GM12878 (cell line): Measurements from ENCODE around the gene AHNAK2. TPM values are rescaled to one million over a fixed set of nuclear protein-coding genes. Genes with fewer than 3 reads are reported as not detected.

Experiments used
- ATAC-seq: fragments of 200-7000 bp; cut with Tn5 transposase; 3 replicates; pipeline ENCODE4 v1.9.1; 2020; ENCODE audit warnings: mild to moderate bottlenecking, moderate library complexity
- BruUV-seq: library from RNA; stranded (reverse); fragments of 400-500 nt; replicated peaks from 2 replicates; lab custom pipeline; 2021; lab: Mats Ljungman, UMichigan
- CTCF ChIA-PET: fragments of 300-600 bp; sonication (Branson Sonifier 250); formaldehyde crosslinking; extraction: SDS; loops from one replicate; lab custom pipeline; 2021; ENCODE audit warnings: inconsistent platforms; lab: Yijun Ruan, JAX
- POLR2A ChIA-PET: fragments of 350-600 bp; formaldehyde crosslinking; extraction: SDS; loops from one replicate; lab custom pipeline; 2021; ENCODE audit warnings: inconsistent platforms; lab: Charles Lee
- RAD21 ChIA-PET: fragments of 300-600 bp; sonication (Branson Sonifier 250); formaldehyde crosslinking; loops from one replicate; lab custom pipeline; 2023; ENCODE audit warnings: antibody characterized with exemption; ENCODE audit not compliant: unreplicated experiment; lab: Charles Lee
- SMC1A ChIA-PET: fragments of 300-600 bp; sonication (Branson Sonifier 250); formaldehyde crosslinking; loops from one replicate; lab custom pipeline; 2023; ENCODE audit not compliant: unreplicated experiment, uncharacterized antibody; lab: Charles Lee
- DNase-seq: peaks from one replicate; pipeline ENCODE4 v3.0.0-alpha.2; 2011; ENCODE audit warnings: low read depth, low spot score
- FAIRE-seq: peaks from 3 replicates; lab custom pipeline; 2011; peaks lifted over from hg19 to GRCh38; lab: Jason Lieb, UNC
- H2AFZ ChIP-seq: 2 replicates; pipeline ENCODE4 v1.6.0; 2011; ENCODE audit warnings: low read depth, low read length, control low read depth; ENCODE audit not compliant: control insufficient read depth
- H3K27ac ChIP-seq: 2 replicates; pipeline ENCODE4 v1.5.1; 2011; ENCODE audit warnings: control low read depth; ENCODE audit not compliant: control insufficient read depth, insufficient read depth
- H3K27me3 ChIP-seq, 2 experiments: replicated peaks in 1 of 2; 2 replicates each; pipeline versions ENCODE4 v1.6.0 to v1.6.1; 2011; ENCODE audit warnings: low read length in 1 of 2; ENCODE audit not compliant: control insufficient read depth in 2 of 2, insufficient read depth in 2 of 2
- H3K36me3 ChIP-seq, 2 experiments: 2 replicates each; pipeline ENCODE4 v1.5.1; 2011; ENCODE audit warnings: low read length in 1 of 2; ENCODE audit not compliant: control insufficient read depth in 2 of 2, insufficient read depth in 2 of 2
- H3K4me1 ChIP-seq: 2 replicates; pipeline ENCODE4 v1.6.1; 2011; ENCODE audit warnings: mild to moderate bottlenecking, low read length, moderate library complexity, mixed read lengths; ENCODE audit not compliant: control insufficient read depth, insufficient read depth
- H3K4me2 ChIP-seq: 2 replicates; pipeline ENCODE4 v1.6.0; 2011; ENCODE audit warnings: control low read depth; ENCODE audit not compliant: control insufficient read depth, insufficient read depth
- H3K4me3 ChIP-seq: fragments of 200-600 bp; sonication (generic); 2 replicates; pipeline ENCODE4 v1.5.1; 2016
- H3K79me2 ChIP-seq: 2 replicates; pipeline ENCODE4 v1.6.0; 2011; ENCODE audit warnings: low read length; ENCODE audit not compliant: control insufficient read depth, insufficient read depth
- H3K9ac ChIP-seq: 2 replicates; pipeline ENCODE4 v1.8.0; 2011; ENCODE audit warnings: low read length, control low read depth, mixed read lengths; ENCODE audit not compliant: control insufficient read depth, insufficient read depth
- H3K9me3 ChIP-seq: replicated peaks from 3 replicates; pipeline ENCODE4 v1.5.1; 2011; ENCODE audit warnings: mild to moderate bottlenecking, low read length; ENCODE audit not compliant: control insufficient read depth, insufficient read depth
- H4K20me1 ChIP-seq: 2 replicates; pipeline ENCODE4 v1.6.0; 2011; ENCODE audit not compliant: control insufficient read depth, insufficient read depth
- DPF2 ChIP-seq: fragments of 450-650 bp; IDR thresholded peaks from 2 replicates; pipeline ENCODE4 v1.6.1; 2017; ENCODE audit warnings: mild to moderate bottlenecking
- POLR2AphosphoS2 ChIP-seq: IDR thresholded peaks from 2 replicates; pipeline ENCODE4 v1.6.1; 2011; ENCODE audit warnings: low read depth, mild to moderate bottlenecking, low read length, improper control_type of control experiment, moderate library complexity
- SRF ChIP-seq, 2 experiments: IDR thresholded peaks; 2 replicates each; pipeline ENCODE4 v1.6.1; 2011; ENCODE audit warnings: low read depth in 2 of 2, low read length in 2 of 2, mild to moderate bottlenecking in 1 of 2, moderate library complexity in 1 of 2
- SUPT20H ChIP-seq: IDR thresholded peaks from 2 replicates; pipeline ENCODE4 v1.6.1; 2011; ENCODE audit warnings: low read depth, mild to moderate bottlenecking, low read length, moderate library complexity, borderline replicate concordance; ENCODE audit not compliant: control insufficient read depth
- WGBS: methylation state at CpG from one replicate; pipeline ENCODE4 v1.1.6; 2016; ENCODE audit warnings: low lambda C conversion rate; ENCODE audit not compliant: insufficient replicate concordance, insufficient coverage; ENCODE audit errors: missing lambda C conversion rate; 5-methylcytosine and 5-hydroxymethylcytosine counted together
- in situ Hi-C: fragments of 300-500 bp; cut with MboI; formaldehyde crosslinking; loops from 9 replicates; pipeline ENCODE4 v1.14.3; 2018; ENCODE audit warnings: mixed read lengths
- intact Hi-C: fragments of 100-400 bp; cut with micrococcal nuclease; formaldehyde crosslinking; loops from one replicate; pipeline ENCODE4 v1.14.2; 2022; ENCODE audit not compliant: unreplicated experiment
- polyA plus RNA-seq, 11 experiments: library from polyadenylated mRNA; depleted of rRNA in 4 of 11; unstranded in 6 of 11; stranded (reverse) in 5 of 11; fragments of >200 nt; fragmentation: Nextera tagmentation in 4 of 11; fragmentation: Illumina TruSeq in 1 of 11; extraction: Ambion mirVana in 4 of 11; extraction: Trizol in 1 of 11; gene quantifications; 1 replicate in 1 of 11; 2 replicates in 10 of 11; pipeline versions ENCODE4 v1.2.1 to v1.2.3, GENCODE V29; 2011 to 2016; ENCODE audit warnings: inconsistent platforms in 2 of 11, missing spikeins in 2 of 11, low read depth in 1 of 11
- total RNA-seq, 4 experiments: library from RNA; depleted of rRNA in 3 of 4; stranded (reverse); fragments of >200 nt in 3 of 4; fragmentation: Illumina TruSeq in 1 of 4; extraction: Trizol in 1 of 4; gene quantifications; 2 replicates each; pipeline versions ENCODE4 v1.2.1 to v1.2.3, GENCODE V29; 2013 to 2021
- TF ChIP-seq, protein P1 (sequence below): fragments of 450-650 bp; IDR thresholded peaks from 2 replicates; pipeline ENCODE4 v1.6.1; 2016; ENCODE audit warnings: mild to moderate bottlenecking

AHNAK2 gene
- total and polyA plus RNA-seq, 10 of the 15 experiments (the other 5 are each of a cell fraction or from before 2014, with no cell fraction given), result 0.03 to 0.10 TPM; not detected in 8

DNA sequence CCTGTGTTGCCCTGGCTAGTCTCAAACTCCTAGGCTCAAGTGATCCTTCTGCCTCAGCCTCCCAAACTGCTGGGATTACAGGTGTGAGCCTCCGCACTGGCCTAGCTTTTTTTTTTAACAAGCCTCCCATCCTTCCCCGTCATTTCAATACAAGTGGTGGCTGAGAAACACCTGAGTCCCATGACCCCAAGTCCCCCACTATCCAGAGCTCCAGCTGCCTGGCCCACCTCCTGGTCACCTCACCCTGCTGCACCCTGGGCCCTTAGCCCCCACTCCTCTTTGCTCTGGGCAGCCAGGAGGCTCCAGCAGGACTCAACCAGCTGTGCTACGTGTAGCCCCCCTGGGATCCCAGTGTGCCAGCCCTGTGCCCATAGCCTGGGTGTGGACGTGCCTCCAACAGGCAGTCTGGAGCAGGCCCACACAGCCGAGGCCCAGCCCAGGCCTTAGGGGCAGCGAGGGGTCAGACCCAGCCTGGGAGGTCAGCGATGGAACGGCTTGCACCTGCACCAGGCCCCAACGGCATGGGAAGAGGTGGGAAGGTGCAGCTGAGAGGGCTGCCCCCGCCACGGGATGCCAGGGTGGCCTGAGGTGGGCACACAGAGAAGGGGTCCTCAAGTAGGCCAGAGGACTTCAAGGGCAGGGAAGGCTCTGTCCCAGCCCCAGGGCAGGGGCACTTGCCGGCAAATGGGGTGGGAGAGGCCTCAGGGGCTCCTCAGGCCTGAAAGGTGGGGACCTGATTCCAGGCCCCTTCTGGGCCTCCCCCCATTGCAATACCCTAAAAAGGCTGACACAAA lies 6.5 kb downstream of the AHNAK2 start:
- Histone ChIP-seq H3K4me1 (no peaks in the 10 kb centered on the region), H3K4me2 (no peak overlapping the region), H3K79me2 (no peaks in the 10 kb centered on the region), H3K4me3 (no peak overlapping the region), H3K27ac (no peak overlapping the region), H3K9ac (no peak overlapping the region), H2AFZ (no peak overlapping the region), H3K9me3 (no peaks in the 10 kb centered on the region), H3K36me3 (no peaks in the 10 kb centered on the region), H3K27me3 (peaks cover 6 to 9% of the 10 kb centered on the region in 2 experiments), H4K20me1 (no peaks in the 10 kb centered on the region)
- RAD21 ChIA-PET, result no interaction called here
- intact Hi-C loops, result loop anchor here (10.0 kb wide), 1 partner anchor 77 kb away; no protein-coding TSS in a partner anchor
- CTCF ChIA-PET, result interaction anchor here (1.5 kb wide), 1 partner anchor 67 kb away, joined by 4 read pairs; no protein-coding TSS in a partner anchor
- WGBS, result 28% methylated on average over 12 of the region's 12 CpGs
- SMC1A ChIA-PET, result no interaction called here
- in situ Hi-C loops, result no loop called here
- no TSS peak for BruUV-seq
- ATAC-seq, result no peak
- no peak for FAIRE-seq
- POLR2A ChIA-PET, result no interaction called here
- TF ChIP-seq SUPT20H (no peak), DPF2 (no peak), SRF (IDR thresholded peaks at IDR 0.05; ENCODE audit: low read depth in 2 of 2, low read length in 2 of 2) (no peak), POLR2AphosphoS2 (no peak)
- TF ChIP-seq, protein P1, sequence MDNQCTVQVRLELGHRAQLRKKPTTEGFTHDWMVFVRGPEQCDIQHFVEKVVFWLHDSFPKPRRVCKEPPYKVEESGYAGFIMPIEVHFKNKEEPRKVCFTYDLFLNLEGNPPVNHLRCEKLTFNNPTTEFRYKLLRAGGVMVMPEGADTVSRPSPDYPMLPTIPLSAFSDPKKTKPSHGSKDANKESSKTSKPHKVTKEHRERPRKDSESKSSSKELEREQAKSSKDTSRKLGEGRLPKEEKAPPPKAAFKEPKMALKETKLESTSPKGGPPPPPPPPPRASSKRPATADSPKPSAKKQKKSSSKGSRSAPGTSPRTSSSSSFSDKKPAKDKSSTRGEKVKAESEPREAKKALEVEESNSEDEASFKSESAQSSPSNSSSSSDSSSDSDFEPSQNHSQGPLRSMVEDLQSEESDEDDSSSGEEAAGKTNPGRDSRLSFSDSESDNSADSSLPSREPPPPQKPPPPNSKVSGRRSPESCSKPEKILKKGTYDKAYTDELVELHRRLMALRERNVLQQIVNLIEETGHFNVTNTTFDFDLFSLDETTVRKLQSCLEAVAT, result no peak
- no peak for DNase-seq
